ENCODE data around the gene NCF1. TPM values are rescaled to one million over a fixed set of nuclear protein-coding genes. Genes with fewer than 3 reads are reported as not detected.

The NCF1 gene
- total RNA-seq, 1 donor, result 23.0 TPM

Other genes with a start within 250 kb of the NCF1 start
- 113 TPM for gene GTF2I, start 116.3 kb upstream of the NCF1 start, total RNA-seq
- 7.1 TPM for gene GTF2IRD2, start 77.6 kb downstream of the NCF1 start, total RNA-seq
- 4.5 TPM for gene CASTOR2, start 190.7 kb downstream of the NCF1 start, total RNA-seq